ENCODE results near the gene DCAF6. TPM values are rescaled to one million over a fixed set of nuclear protein-coding genes. Genes with fewer than 3 reads are reported as not detected.

DCAF6 gene
- total RNA-seq, 2 donors from 2014 or later, result 21.4 to 32.3 TPM

DNA sequence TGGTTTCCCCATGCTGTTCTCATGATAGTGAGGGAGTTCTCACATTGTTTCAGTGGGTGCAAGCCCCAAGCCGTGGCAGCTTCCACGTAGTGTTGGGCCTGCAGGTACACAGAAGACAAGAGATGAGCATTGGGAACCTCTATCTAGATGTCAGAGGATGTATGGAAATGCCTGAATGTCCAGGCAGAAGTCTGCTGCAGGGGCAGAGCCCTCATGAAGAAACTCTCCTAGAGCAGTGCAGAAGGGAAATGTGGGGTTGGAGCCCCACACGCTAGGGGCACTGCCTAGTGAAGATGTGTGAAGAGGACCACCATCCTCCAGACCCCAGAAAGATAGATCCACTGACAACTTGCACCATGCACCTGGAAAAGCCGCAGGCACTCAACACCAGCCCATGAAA is 183.3 kb downstream of the DCAF6 start:
- H3K4me1 ChIP-seq (ENCODE audit: control insufficient read depth, insufficient read depth, low read length), result peaks cover 5% of the 10 kb centered on the region
- Mint-ChIP-seq H3K36me3 (ENCODE audit: low read depth) (peaks cover 47% of the 10 kb centered on the region), H3K9me3 (peaks cover 21% of the 10 kb centered on the region), H3K27ac (no peak overlapping the region), H3K27me3 (ENCODE audit: insufficient read depth) (no peaks in the 10 kb centered on the region), H3K4me3 (no peak overlapping the region), H3K4me1 (peaks cover 10% of the 10 kb centered on the region)
- TF ChIP-seq, protein P1, sequence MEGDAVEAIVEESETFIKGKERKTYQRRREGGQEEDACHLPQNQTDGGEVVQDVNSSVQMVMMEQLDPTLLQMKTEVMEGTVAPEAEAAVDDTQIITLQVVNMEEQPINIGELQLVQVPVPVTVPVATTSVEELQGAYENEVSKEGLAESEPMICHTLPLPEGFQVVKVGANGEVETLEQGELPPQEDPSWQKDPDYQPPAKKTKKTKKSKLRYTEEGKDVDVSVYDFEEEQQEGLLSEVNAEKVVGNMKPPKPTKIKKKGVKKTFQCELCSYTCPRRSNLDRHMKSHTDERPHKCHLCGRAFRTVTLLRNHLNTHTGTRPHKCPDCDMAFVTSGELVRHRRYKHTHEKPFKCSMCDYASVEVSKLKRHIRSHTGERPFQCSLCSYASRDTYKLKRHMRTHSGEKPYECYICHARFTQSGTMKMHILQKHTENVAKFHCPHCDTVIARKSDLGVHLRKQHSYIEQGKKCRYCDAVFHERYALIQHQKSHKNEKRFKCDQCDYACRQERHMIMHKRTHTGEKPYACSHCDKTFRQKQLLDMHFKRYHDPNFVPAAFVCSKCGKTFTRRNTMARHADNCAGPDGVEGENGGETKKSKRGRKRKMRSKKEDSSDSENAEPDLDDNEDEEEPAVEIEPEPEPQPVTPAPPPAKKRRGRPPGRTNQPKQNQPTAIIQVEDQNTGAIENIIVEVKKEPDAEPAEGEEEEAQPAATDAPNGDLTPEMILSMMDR (conservative IDR thresholded peaks at IDR 0.05), result no peak
- peaks cover 75% of the 10 kb centered on the region for H3K36me3 ChIP-seq (ENCODE audit: control insufficient read depth, insufficient read depth, low read length)
- WGBS, 2 experiments (ENCODE audit: insufficient coverage in 1 of 2, insufficient read length in 1 of 2), result 93 to 100% methylated on average over 1 to 4 of the region's 4 CpGs
- no peaks in the 10 kb centered on the region for H3K27me3 ChIP-seq (ENCODE audit: control insufficient read depth, insufficient read depth, low read length, poor library complexity, severe bottlenecking)
- no peak overlapping the region for H3K9ac ChIP-seq (ENCODE audit: extremely low read depth, low read length, poor library complexity, severe bottlenecking)
- no peak for DNase-seq
- no peak overlapping the region for H3K27ac ChIP-seq (ENCODE audit: low read depth, low read length)
- H3K9me3 ChIP-seq (ENCODE audit: control insufficient read depth, low read length), result peaks cover 21% of the 10 kb centered on the region
- H3K4me3 ChIP-seq (ENCODE audit: low read length), result no peak overlapping the region

DNA sequence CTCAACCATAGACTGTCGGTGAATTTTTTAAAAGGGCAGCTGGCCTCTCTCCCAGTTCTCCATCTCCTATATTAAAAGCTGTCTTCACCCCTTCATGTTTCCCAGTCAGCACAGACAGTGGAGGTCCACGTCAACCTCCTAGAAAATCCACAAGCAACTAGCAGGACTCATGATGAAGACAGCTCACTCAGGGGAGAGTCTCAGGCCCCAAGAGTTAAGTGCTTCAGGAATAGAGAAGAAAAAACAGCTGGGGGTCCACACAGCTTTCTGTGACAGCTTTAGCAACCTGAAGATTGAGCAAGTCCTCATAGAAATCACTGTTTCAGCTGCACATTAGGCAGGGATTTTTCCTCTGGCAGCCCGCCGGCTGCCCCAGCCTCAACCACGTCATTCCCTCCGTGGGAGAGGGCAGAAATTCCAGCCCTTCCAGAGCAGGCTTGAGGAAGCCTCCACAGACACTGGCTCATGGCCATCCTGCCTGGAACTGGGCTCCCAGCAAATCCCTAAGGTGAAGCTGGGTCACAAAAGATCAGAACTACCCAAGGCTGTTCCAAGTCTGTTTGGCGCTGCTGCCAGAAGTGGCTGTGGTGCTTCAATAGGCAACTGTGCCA is 185.0 kb downstream of the DCAF6 start:
- no peak overlapping the region for H3K27ac ChIP-seq (ENCODE audit: low read depth, low read length)
- H3K36me3 Mint-ChIP-seq (ENCODE audit: low read depth), result peaks cover 51% of the 10 kb centered on the region
- H3K4me3 ChIP-seq (ENCODE audit: low read length), result no peak overlapping the region

DNA sequence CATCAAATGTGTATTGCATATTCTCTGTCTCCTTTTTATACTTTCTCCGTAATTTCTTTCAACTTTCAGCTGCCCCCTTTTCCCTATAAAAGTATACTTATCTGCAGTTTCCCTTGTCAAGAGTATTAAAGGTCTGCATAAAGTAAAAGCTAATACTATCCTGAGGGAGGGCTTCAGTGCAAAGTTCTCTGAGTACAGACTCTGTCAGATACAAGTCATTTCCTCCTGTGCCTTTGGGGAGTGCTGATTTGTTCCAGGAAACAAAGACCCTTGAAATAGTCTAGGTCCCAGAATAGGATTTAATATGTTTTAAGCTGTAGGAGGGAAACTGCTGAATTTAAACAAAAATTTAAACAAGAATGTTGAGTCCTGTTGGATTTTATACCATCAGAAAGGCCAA is 188.6 kb downstream of the DCAF6 start:
- Histone ChIP-seq H3K4me1 (ENCODE audit: control insufficient read depth, insufficient read depth, low read length) (no peaks in the 10 kb centered on the region), H3K27ac (ENCODE audit: low read depth, low read length) (no peak overlapping the region), H3K9me3 (ENCODE audit: control insufficient read depth, low read length) (peaks cover 27% of the 10 kb centered on the region), H3K36me3 (ENCODE audit: control insufficient read depth, insufficient read depth, low read length) (peaks cover 84% of the 10 kb centered on the region), H3K9ac (ENCODE audit: extremely low read depth, low read length, poor library complexity, severe bottlenecking) (no peak overlapping the region), H3K4me3 (ENCODE audit: low read length) (no peak overlapping the region), H3K27me3 (ENCODE audit: control insufficient read depth, insufficient read depth, low read length, poor library complexity, severe bottlenecking) (no peaks in the 10 kb centered on the region)
- Mint-ChIP-seq H3K27ac (no peak overlapping the region), H3K4me3 (no peak overlapping the region), H3K36me3 (ENCODE audit: low read depth) (peaks cover 63% of the 10 kb centered on the region), H3K9me3 (peaks cover 12% of the 10 kb centered on the region), H3K27me3 (ENCODE audit: insufficient read depth) (no peaks in the 10 kb centered on the region), H3K4me1 (peaks cover 4% of the 10 kb centered on the region)
- no peak for DNase-seq
- WGBS, 2 experiments (ENCODE audit: insufficient coverage in 1 of 2, insufficient read length in 1 of 2), result 100% methylated on average over 1 of the region's 1 CpG
- TF ChIP-seq, protein P1 (conservative IDR thresholded peaks at IDR 0.05), result no peak

More for the DNA sequence above, 185.0 kb downstream of the DCAF6 start:
- Mint-ChIP-seq H3K4me1 (peaks cover 3% of the 10 kb centered on the region), H3K27ac (no peak overlapping the region), H3K9me3 (peaks cover 21% of the 10 kb centered on the region), H3K4me3 (no peak overlapping the region), H3K27me3 (ENCODE audit: insufficient read depth) (no peaks in the 10 kb centered on the region)
- H3K9ac ChIP-seq (ENCODE audit: extremely low read depth, low read length, poor library complexity, severe bottlenecking), result no peak overlapping the region
- H3K4me1 ChIP-seq (ENCODE audit: control insufficient read depth, insufficient read depth, low read length), result peaks cover 3% of the 10 kb centered on the region
- peaks cover 86% of the 10 kb centered on the region for H3K36me3 ChIP-seq (ENCODE audit: control insufficient read depth, insufficient read depth, low read length)
- DNase-seq, result no peak
- 82 to 90% methylated on average over 4 to 7 of the region's 7 CpGs for WGBS, 2 experiments (ENCODE audit: insufficient coverage in 1 of 2, insufficient read length in 1 of 2)
- peaks cover 21% of the 10 kb centered on the region for H3K9me3 ChIP-seq (ENCODE audit: control insufficient read depth, low read length)
- TF ChIP-seq, protein P1 (conservative IDR thresholded peaks at IDR 0.05), result no peak
- H3K27me3 ChIP-seq (ENCODE audit: control insufficient read depth, insufficient read depth, low read length, poor library complexity, severe bottlenecking), result no peaks in the 10 kb centered on the region

Small RNAs within 50 kb of the gene (microRNA-seq; reads per million reads assigned to microRNA genes)
- not detected for gene MIR1255B2 (ENCODE audit: borderline microRNAs expressed)

Other genes with a start within 250 kb of the DCAF6 start
- gene MPZL1, start 214.7 kb upstream of the DCAF6 start, total RNA-seq, result 100 to 1,000 TPM; 111 to 114 TPM
- under 1 TPM in 1 of 2 donors, not detected in 1; 0.13 TPM for gene ADCY10, start 22.5 kb upstream of the DCAF6 start, total RNA-seq
- gene MPC2, start 389 bp downstream of the DCAF6 start, total RNA-seq, result 10 to 100 TPM; 30.7 to 42.5 TPM
- 10 to 100 TPM; 24.0 to 26.6 TPM for gene GPR161, start 200.2 kb downstream of the DCAF6 start, total RNA-seq
- gene TIPRL, start 242.3 kb downstream of the DCAF6 start, total RNA-seq, result 10 to 100 TPM; 29.3 to 30.9 TPM

All from endodermal cell (in vitro differentiated cells).